ENCODE results near the gene IRGQ. TPM values are rescaled to one million over a fixed set of nuclear protein-coding genes. Genes with fewer than 3 reads are reported as not detected.

The IRGQ gene
- total RNA-seq, 4 donors from 2014 or later, result 10.7 to 28.8 (median 18.5) TPM

GRCh38 chr19:43578787-43579186, 17.1 kb downstream of the IRGQ start:
- Histone ChIP-seq H3K27ac (no peak overlapping the region), H3K9me3 (no peaks in the 10 kb centered on the region), H3K36me3 (no peaks in the 10 kb centered on the region), H3K4me1 (peaks cover 0 to 12% (median 9%) of the 10 kb centered on the region in 4 donors), H3K27me3 (no peaks in the 10 kb centered on the region), H3K4me3 (no peak overlapping the region)
- TF ChIP-seq, protein P1, sequence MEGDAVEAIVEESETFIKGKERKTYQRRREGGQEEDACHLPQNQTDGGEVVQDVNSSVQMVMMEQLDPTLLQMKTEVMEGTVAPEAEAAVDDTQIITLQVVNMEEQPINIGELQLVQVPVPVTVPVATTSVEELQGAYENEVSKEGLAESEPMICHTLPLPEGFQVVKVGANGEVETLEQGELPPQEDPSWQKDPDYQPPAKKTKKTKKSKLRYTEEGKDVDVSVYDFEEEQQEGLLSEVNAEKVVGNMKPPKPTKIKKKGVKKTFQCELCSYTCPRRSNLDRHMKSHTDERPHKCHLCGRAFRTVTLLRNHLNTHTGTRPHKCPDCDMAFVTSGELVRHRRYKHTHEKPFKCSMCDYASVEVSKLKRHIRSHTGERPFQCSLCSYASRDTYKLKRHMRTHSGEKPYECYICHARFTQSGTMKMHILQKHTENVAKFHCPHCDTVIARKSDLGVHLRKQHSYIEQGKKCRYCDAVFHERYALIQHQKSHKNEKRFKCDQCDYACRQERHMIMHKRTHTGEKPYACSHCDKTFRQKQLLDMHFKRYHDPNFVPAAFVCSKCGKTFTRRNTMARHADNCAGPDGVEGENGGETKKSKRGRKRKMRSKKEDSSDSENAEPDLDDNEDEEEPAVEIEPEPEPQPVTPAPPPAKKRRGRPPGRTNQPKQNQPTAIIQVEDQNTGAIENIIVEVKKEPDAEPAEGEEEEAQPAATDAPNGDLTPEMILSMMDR (IDR thresholded peaks at IDR 0.05), result no peak
- no peak for TF ChIP-seq POLR2A (IDR thresholded peaks at IDR 0.05)
- DNase-seq, result no peak

DNA sequence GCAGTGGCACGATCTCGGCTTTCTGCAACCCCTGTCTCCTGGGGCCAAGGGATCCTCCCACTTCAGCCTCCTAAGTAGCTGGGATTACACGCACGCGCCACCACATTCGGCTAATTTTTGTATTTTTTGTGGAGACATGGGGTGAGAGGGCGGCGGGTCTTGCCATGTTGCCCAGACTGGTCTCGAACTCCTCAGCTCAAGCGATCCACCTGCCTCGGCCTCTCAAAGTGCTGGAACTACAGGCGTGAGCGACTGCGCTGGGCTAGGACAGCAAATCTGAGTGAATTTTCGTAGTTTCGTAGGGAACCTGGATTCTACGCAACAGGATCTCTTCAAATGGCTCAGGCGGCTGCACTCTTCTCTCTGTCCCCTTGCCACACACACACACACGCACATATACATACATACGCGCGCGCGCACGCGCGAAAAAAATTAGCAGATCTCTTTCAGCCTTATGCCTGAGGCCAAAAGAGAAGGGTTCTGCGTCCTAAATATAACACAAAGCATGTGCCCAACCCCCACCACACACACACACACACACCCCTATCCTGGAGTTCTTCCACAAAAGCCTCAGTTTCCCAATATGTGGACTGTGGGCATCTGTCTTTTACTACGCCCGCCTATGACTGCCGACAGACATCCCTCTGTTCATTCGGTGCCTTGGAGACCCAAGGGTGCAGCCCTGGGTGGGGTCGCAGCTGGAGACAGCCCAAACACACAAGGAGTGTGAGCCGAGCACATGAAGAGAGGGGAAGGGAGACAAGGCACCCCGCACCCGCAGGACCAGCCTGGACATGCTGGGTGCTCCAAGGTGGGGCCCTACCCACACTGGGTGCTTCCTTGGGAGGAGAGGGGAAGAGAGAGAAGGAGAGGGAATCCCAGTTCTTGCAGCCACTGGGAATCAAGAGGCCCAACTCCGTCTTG, 19.7 kb downstream of the IRGQ start:
- Histone ChIP-seq H3K36me3 (no peaks in the 10 kb centered on the region), H3K27ac (peak overlapping the region in 3 of 4 donors; percentile 22 to 81 (median 62)), H3K27me3 (no peaks in the 10 kb centered on the region), H3K4me1 (peaks cover 0 to 12% (median 9%) of the 10 kb centered on the region in 4 donors), H3K9me3 (no peaks in the 10 kb centered on the region), H3K4me3 (peak overlapping the region; percentile 57 to 87 (median 73))
- peak in 1 of 3 donors; percentile 54 for DNase-seq
- no peak for TF ChIP-seq POLR2A (IDR thresholded peaks at IDR 0.05)
- TF ChIP-seq, protein P1 (IDR thresholded peaks at IDR 0.05), result no peak

GRCh38 chr19:43575156-43575950, 20.6 kb downstream of the IRGQ start, which contains the start of the genes PINLYP and XRCC1:
Gene PINLYP, plus strand, starts transcription at chr19:43575801. Its CDS starts 1,391 bp downstream, at chr19:43577192.
Gene XRCC1, minus strand, starts transcription at chr19:43575527. Its CDS starts 69 bp downstream, at chr19:43575458.
- no peaks in the 10 kb centered on the region for H3K9me3 ChIP-seq
- DNase-seq, result peak; percentile 95 to 99 (median 97)
- peak; percentile 16 to 39 for TF ChIP-seq POLR2A (IDR thresholded peaks at IDR 0.05)
- TF ChIP-seq, protein P1 (IDR thresholded peaks at IDR 0.05), result peak in 1 of 6 experiments; percentile 4
- no peaks in the 10 kb centered on the region for H3K36me3 ChIP-seq
- H3K27ac ChIP-seq, result peak within 1 kb of the TSS; percentile 72 to 83 (median 80)
- peaks cover 0 to 12% (median 9%) of the 10 kb centered on the region in 4 donors for H3K4me1 ChIP-seq
- no peaks in the 10 kb centered on the region for H3K27me3 ChIP-seq
- peak within 1 kb of the TSS; percentile 57 to 87 (median 73) for H3K4me3 ChIP-seq

DNA sequence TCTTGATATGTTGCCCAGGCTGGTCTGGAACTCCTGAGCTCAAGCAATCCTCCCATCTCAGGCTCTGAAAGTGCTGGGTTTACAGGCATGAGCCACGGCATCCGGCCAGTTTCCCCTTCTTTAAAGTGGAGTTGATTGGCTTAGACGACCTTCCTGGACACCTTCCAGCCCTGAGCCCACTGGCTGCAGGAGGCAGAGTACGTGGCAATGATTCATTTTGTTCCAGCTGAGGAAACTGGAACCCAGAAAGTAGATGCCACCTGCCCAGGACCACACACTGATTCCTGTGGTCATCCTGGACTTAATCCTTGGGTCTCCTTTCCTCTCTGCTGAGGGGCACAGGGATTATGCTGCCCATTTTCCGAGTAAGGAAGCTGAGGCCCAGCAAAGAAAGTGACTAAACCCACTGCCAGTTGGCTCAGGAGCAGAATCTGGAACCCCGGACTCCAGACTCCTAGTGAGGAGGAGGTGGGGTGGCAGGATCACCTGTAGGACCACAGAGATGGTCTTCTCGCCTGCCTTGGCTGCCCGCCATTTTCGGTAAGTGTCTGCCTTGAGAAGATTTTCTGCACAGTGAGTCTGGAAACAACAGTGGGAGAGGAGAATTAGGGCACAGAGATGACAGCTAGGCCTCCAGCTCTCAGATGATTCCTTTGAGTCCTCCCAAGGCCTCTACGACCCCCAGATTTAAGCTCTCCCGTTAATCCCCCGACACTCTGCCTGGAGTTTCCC, 21.3 kb downstream of the IRGQ start:
- Histone ChIP-seq H3K27ac (peak overlapping the region; percentile 72 to 83 (median 80)), H3K36me3 (no peaks in the 10 kb centered on the region), H3K27me3 (no peaks in the 10 kb centered on the region), H3K9me3 (no peaks in the 10 kb centered on the region), H3K4me3 (peak overlapping the region; percentile 57 to 87 (median 73)), H3K4me1 (peaks cover 0 to 12% (median 9%) of the 10 kb centered on the region in 4 donors)
- DNase-seq, result no peak
- TF ChIP-seq, protein P1 (IDR thresholded peaks at IDR 0.05), result no peak

DNA sequence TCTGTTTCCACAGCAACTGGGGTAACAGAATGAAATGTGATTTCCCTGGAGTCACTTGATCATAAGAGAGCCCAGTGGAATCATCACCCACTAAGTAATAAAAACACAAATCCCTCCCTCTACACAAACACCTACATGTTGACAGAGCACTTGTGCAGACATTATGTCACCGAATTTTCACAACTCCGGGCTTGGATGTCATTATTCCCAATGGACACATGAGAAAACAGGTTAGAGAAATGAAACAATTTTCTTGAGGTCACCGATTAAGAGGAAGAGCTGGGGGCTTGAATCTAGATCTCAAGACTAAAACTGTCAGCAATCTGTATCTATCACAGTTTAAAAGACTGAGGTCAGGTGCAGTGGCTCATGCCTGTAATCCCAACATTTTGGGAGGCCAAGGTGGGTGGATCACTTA, 23.8 kb downstream of the IRGQ start:
- no peak overlapping the region for H3K27ac ChIP-seq

More for the DNA sequence above, 23.8 kb downstream of the IRGQ start:
- DNase-seq, result no peak
- Histone ChIP-seq H3K4me3 (no peak overlapping the region), H3K27me3 (no peaks in the 10 kb centered on the region), H3K36me3 (no peaks in the 10 kb centered on the region), H3K9me3 (no peaks in the 10 kb centered on the region), H3K4me1 (peaks cover 0 to 12% (median 9%) of the 10 kb centered on the region in 4 donors)
- TF ChIP-seq, protein P1 (IDR thresholded peaks at IDR 0.05), result no peak
- TF ChIP-seq POLR2A (IDR thresholded peaks at IDR 0.05), result no peak

Measured in Peyer's patch (tissue), 4 donors.